HepG2 (cell line): ENCODE measurements around the gene TXN2.

Source experiments
- CBFB ChIP-seq: sonication (generic); formaldehyde crosslinking; IDR thresholded peaks from 2 replicates; pipeline ENCODE4 v1.4.0; 2020; ENCODE audit warnings: missing genetic modification reagents
- MAFK ChIP-seq, 2 experiments: IDR thresholded peaks in 1 of 2; conservative IDR thresholded peaks in 1 of 2; 2 replicates each; pipeline ENCODE4 v1.6.1; 2011; ENCODE audit warnings: improper control_type of control experiment in 2 of 2, low read length in 2 of 2
- MAZ ChIP-seq, 2 experiments: sonication (generic) in 1 of 2; formaldehyde crosslinking in 1 of 2; IDR thresholded peaks; 2 replicates each; pipeline versions ENCODE4 v1.5.0 to v1.6.1; 2012 to 2020; ENCODE audit warnings: low read depth in 2 of 2, mild to moderate bottlenecking in 2 of 2, borderline replicate concordance in 1 of 2, improper control_type of control experiment in 1 of 2, low read length in 1 of 2, missing genetic modification reagents in 1 of 2, moderate library complexity in 1 of 2
- NFIC ChIP-seq: IDR thresholded peaks from 2 replicates; pipeline ENCODE4 v1.6.1; 2012; ENCODE audit warnings: mild to moderate bottlenecking, low read length, inconsistent platforms
- POLR2A ChIP-seq, 2 experiments: IDR thresholded peaks; 2 replicates each; pipeline ENCODE4 v1.6.1; 2011; ENCODE audit warnings: low read depth in 2 of 2, low read length in 2 of 2, mild to moderate bottlenecking in 1 of 2, moderate library complexity in 1 of 2; ENCODE audit not compliant: insufficient read depth in 1 of 2
- RAD21 ChIP-seq: fragments of 450-650 bp; formaldehyde crosslinking; IDR thresholded peaks from 2 replicates; pipeline ENCODE4 v1.5.0; 2020; ENCODE audit warnings: mild to moderate bottlenecking
- ZC3H4 ChIP-seq: sonication (generic); formaldehyde crosslinking; IDR thresholded peaks from 2 replicates; pipeline ENCODE4 v1.4.0; 2020; ENCODE audit warnings: missing genetic modification reagents, borderline replicate concordance
- ZNF781 ChIP-seq: sonication (generic); formaldehyde crosslinking; IDR thresholded peaks from 2 replicates; pipeline ENCODE4 v1.5.1; 2020; ENCODE audit warnings: borderline replicate concordance, mild to moderate bottlenecking, missing genetic modification reagents; ENCODE audit errors: not compliant biosample characterization
- TF ChIP-seq, protein P1 (sequence below): IDR thresholded peaks from 2 replicates; pipeline ENCODE4 v1.6.1; 2012; ENCODE audit warnings: inconsistent platforms
- TF ChIP-seq, protein P2 (sequence below): sonication (generic); formaldehyde crosslinking; IDR thresholded peaks from 2 replicates; pipeline ENCODE4 v1.5.0; 2020; ENCODE audit warnings: mild to moderate bottlenecking, missing genetic modification reagents, moderate library complexity
- TF ChIP-seq, protein P3 (sequence below): sonication (generic); formaldehyde crosslinking; conservative IDR thresholded peaks from 2 replicates; pipeline ENCODE4 v1.4.0; 2020; ENCODE audit warnings: missing genetic modification reagents
- TF ChIP-seq, protein P4 (sequence below): sonication (generic); formaldehyde crosslinking; IDR thresholded peaks from 2 replicates; pipeline ENCODE4 v1.4.0; 2020; ENCODE audit warnings: missing genetic modification reagents

DNA sequence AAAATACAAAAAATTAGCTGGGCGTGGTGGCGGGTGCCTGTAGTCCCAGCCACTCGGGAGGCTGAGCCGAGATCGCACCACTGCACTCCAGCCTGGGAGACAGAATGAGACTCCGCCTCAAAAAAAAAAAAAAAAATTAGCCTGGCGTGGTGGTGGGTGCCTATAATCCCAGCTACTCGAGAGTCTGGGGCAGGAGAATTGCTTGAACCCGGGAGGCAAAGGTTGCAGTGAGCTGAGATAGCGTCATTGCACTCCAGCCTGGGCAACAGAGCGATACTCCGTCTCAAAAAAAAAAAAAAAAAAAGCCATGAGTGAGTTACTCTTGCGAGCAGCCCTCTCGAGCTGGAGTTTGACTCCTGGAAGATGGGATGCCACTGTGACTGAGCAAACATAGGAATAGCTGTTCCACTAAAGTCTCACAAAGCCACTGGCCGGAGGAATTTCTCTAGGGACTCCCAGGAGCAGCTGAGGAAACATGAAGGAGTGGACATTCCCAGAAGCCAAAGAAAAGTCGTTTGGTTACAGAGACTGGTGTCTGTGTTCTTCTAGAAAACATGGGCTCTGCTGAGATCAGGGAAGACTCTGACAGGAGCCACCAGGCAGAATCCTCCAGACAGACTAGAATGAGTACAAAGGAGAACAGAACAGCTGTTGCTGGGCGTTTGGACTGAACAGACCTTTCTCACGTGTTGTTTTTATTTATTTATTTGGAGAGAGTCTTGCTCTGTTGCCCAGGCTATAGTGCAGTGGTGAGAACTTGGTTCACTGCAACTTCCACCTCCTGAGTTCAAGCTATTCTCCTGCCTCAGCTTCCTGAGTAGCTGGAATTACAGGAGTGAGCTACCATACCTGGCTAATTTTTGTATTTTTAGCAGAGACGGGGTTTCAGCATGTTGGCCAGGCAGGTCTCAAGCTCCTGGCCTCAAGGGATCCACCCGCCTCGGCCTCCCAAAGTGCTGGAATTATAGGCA, 61.2 kb downstream of the TXN2 start:
- TF ChIP-seq MAZ (IDR thresholded peaks at IDR 0.05; ENCODE audit: borderline replicate concordance, low read depth, low read length), result no peak
- no peak for TF ChIP-seq MAZ (CRISPR knock-in tag; IDR thresholded peaks at IDR 0.05; ENCODE audit: low read depth)
- TF ChIP-seq, protein P1, sequence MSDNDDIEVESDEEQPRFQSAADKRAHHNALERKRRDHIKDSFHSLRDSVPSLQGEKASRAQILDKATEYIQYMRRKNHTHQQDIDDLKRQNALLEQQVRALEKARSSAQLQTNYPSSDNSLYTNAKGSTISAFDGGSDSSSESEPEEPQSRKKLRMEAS, result no peak
- TF ChIP-seq MAFK (conservative IDR thresholded peaks at IDR 0.05 in 1 of 2, IDR thresholded peaks at IDR 0.05 in 1 of 2; ENCODE audit: low read length in 2 of 2), result no peak
- TF ChIP-seq POLR2A (IDR thresholded peaks at IDR 0.05; ENCODE audit: insufficient read depth in 1 of 2, low read depth in 2 of 2, low read length in 2 of 2), result no peak
- no peak for TF ChIP-seq ZC3H4 (CRISPR knock-in tag)
- TF ChIP-seq, protein P2, sequence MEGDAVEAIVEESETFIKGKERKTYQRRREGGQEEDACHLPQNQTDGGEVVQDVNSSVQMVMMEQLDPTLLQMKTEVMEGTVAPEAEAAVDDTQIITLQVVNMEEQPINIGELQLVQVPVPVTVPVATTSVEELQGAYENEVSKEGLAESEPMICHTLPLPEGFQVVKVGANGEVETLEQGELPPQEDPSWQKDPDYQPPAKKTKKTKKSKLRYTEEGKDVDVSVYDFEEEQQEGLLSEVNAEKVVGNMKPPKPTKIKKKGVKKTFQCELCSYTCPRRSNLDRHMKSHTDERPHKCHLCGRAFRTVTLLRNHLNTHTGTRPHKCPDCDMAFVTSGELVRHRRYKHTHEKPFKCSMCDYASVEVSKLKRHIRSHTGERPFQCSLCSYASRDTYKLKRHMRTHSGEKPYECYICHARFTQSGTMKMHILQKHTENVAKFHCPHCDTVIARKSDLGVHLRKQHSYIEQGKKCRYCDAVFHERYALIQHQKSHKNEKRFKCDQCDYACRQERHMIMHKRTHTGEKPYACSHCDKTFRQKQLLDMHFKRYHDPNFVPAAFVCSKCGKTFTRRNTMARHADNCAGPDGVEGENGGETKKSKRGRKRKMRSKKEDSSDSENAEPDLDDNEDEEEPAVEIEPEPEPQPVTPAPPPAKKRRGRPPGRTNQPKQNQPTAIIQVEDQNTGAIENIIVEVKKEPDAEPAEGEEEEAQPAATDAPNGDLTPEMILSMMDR (CRISPR knock-in tag), result no peak
- TF ChIP-seq, protein P3, sequence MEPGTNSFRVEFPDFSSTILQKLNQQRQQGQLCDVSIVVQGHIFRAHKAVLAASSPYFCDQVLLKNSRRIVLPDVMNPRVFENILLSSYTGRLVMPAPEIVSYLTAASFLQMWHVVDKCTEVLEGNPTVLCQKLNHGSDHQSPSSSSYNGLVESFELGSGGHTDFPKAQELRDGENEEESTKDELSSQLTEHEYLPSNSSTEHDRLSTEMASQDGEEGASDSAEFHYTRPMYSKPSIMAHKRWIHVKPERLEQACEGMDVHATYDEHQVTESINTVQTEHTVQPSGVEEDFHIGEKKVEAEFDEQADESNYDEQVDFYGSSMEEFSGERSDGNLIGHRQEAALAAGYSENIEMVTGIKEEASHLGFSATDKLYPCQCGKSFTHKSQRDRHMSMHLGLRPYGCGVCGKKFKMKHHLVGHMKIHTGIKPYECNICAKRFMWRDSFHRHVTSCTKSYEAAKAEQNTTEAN (CRISPR knock-in tag), result no peak
- TF ChIP-seq, protein P4, sequence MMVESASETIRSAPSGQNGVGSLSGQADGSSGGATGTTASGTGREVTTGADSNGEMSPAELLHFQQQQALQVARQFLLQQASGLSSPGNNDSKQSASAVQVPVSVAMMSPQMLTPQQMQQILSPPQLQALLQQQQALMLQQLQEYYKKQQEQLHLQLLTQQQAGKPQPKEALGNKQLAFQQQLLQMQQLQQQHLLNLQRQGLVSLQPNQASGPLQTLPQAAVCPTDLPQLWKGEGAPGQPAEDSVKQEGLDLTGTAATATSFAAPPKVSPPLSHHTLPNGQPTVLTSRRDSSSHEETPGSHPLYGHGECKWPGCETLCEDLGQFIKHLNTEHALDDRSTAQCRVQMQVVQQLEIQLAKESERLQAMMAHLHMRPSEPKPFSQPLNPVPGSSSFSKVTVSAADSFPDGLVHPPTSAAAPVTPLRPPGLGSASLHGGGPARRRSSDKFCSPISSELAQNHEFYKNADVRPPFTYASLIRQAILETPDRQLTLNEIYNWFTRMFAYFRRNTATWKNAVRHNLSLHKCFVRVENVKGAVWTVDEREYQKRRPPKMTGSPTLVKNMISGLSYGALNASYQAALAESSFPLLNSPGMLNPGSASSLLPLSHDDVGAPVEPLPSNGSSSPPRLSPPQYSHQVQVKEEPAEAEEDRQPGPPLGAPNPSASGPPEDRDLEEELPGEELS (CRISPR knock-in tag), result no peak
- TF ChIP-seq ZNF781 (CRISPR knock-in tag), result no peak
- no peak for TF ChIP-seq RAD21 (CRISPR knock-in tag)
- no peak for TF ChIP-seq CBFB (CRISPR knock-in tag)
- no peak for TF ChIP-seq NFIC
